ENCODE results near the gene GAB1.

GRCh38 chr4:143374255-143374654, 37.6 kb downstream of the GAB1 start:
- TF ChIP-seq CTCF (IDR thresholded peaks at IDR 0.05) (no peak), EZH2 (IDR thresholded peaks at IDR 0.05; ENCODE audit: borderline replicate concordance, insufficient read depth, low read depth, low read length, poor library complexity, severe bottlenecking) (no peak)
